IgD-negative memory B cell (primary cell): ENCODE data around the gene RAB43. TPM values are rescaled to one million over a fixed set of nuclear protein-coding genes. Genes with fewer than 3 reads are reported as not detected.

Source experiments
- H3K27ac Mint-ChIP-seq, 3 donors: one replicate each; pipeline ENCODE4 v1.8.0; 2020 to 2022; ENCODE audit warnings: mild to moderate bottlenecking in 3 of 3, mixed read lengths in 3 of 3, moderate library complexity in 1 of 3
- H3K27me3 Mint-ChIP-seq: one replicate; pipeline ENCODE4 v1.8.0; 2021; ENCODE audit warnings: mixed read lengths
- H3K36me3 Mint-ChIP-seq: one replicate; pipeline ENCODE4 v1.8.0; 2020; ENCODE audit warnings: mild to moderate bottlenecking, mixed read lengths
- H3K4me1 Mint-ChIP-seq, 3 donors: one replicate each; pipeline ENCODE4 v1.8.0; 2020 to 2022; ENCODE audit warnings: mixed read lengths in 3 of 3, mild to moderate bottlenecking in 1 of 3
- H3K4me3 Mint-ChIP-seq, 4 donors: one replicate each; pipeline ENCODE4 v1.8.0; 2020 to 2022; ENCODE audit warnings: mild to moderate bottlenecking in 4 of 4, mixed read lengths in 4 of 4, moderate library complexity in 3 of 4
- H3K9me3 Mint-ChIP-seq, 3 donors: one replicate each; pipeline ENCODE4 v1.8.0; 2020 to 2021; ENCODE audit warnings: mixed read lengths in 3 of 3, mild to moderate bottlenecking in 1 of 3
- polyA plus RNA-seq: library from polyadenylated mRNA; unstranded; fragments of 300-500 nt; fragmentation: Illumina TruSeq; gene quantifications from one replicate; pipeline ENCODE4 v1.2.3, GENCODE V29; 2021

Gene RAB43
- polyA plus RNA-seq, 1 donor from 2014 or later = 3.9 TPM

GRCh38 chr3:129050556-129051295, 70.9 kb downstream of the RAB43 start:
- H3K4me3 Mint-ChIP-seq = no peak overlapping the region
- peaks cover 0 to 5% (median 0%) of the 10 kb centered on the region in 3 donors for H3K4me1 Mint-ChIP-seq
- H3K36me3 Mint-ChIP-seq = no peaks in the 10 kb centered on the region
- H3K27me3 Mint-ChIP-seq = peaks cover 7% of the 10 kb centered on the region
- H3K27ac Mint-ChIP-seq = no peak overlapping the region
- peaks cover 4 to 5% (median 5%) of the 10 kb centered on the region in 3 donors for H3K9me3 Mint-ChIP-seq

GRCh38 chr3:129047553-129047839, 74.1 kb downstream of the RAB43 start:
- H3K4me3 Mint-ChIP-seq = no peak overlapping the region

GRCh38 chr3:129046732-129047552, 74.7 kb downstream of the RAB43 start:
- H3K4me1 Mint-ChIP-seq = peaks cover 0 to 2% (median 0%) of the 10 kb centered on the region in 3 donors
- H3K9me3 Mint-ChIP-seq = peaks cover 12 to 19% (median 16%) of the 10 kb centered on the region in 3 donors
- H3K27me3 Mint-ChIP-seq = peaks cover 19% of the 10 kb centered on the region
- H3K4me3 Mint-ChIP-seq = no peak overlapping the region
- peaks cover 8% of the 10 kb centered on the region for H3K36me3 Mint-ChIP-seq
- peak overlapping the region in 1 of 3 donors; percentile 91 for H3K27ac Mint-ChIP-seq

More at GRCh38 chr3:129047553-129047839, 74.1 kb downstream of the RAB43 start:
- peaks cover 8% of the 10 kb centered on the region for H3K36me3 Mint-ChIP-seq
- H3K9me3 Mint-ChIP-seq = peaks cover 9 to 13% (median 13%) of the 10 kb centered on the region in 3 donors
- H3K27me3 Mint-ChIP-seq = peaks cover 14% of the 10 kb centered on the region
- peak overlapping the region in 1 of 3 donors; percentile 91 for H3K27ac Mint-ChIP-seq
- peaks cover 0 to 2% (median 0%) of the 10 kb centered on the region in 3 donors for H3K4me1 Mint-ChIP-seq

- Mint-ChIP-seq H3K4me3 (no peak overlapping the region), H3K27ac (no peak overlapping the region), H3K36me3 (peaks cover 8% of the 10 kb centered on the region)
Measured at GRCh38 chr3:129046037-129046731, 75.4 kb downstream of the RAB43 start.

GRCh38 chr3:129045675-129046036, 75.9 kb downstream of the RAB43 start:
- H3K9me3 Mint-ChIP-seq = peaks cover 12 to 19% (median 18%) of the 10 kb centered on the region in 3 donors
- peaks cover 0 to 2% (median 0%) of the 10 kb centered on the region in 3 donors for H3K4me1 Mint-ChIP-seq
- H3K27me3 Mint-ChIP-seq = peaks cover 24% of the 10 kb centered on the region
- H3K4me3 Mint-ChIP-seq = peak overlapping the region in 1 of 4 donors; percentile 21
- H3K36me3 Mint-ChIP-seq = peaks cover 8% of the 10 kb centered on the region
- H3K27ac Mint-ChIP-seq = no peak overlapping the region

More at GRCh38 chr3:129046037-129046731, 75.4 kb downstream of the RAB43 start:
- Mint-ChIP-seq H3K4me1 (peaks cover 0 to 2% (median 0%) of the 10 kb centered on the region in 3 donors), H3K9me3 (peaks cover 12 to 19% (median 18%) of the 10 kb centered on the region in 3 donors), H3K27me3 (peaks cover 23% of the 10 kb centered on the region)

GRCh38 chr3:129040579-129041300, 80.9 kb downstream of the RAB43 start:
- H3K27me3 Mint-ChIP-seq = peaks cover 37% of the 10 kb centered on the region
- no peak overlapping the region for H3K27ac Mint-ChIP-seq
- peaks cover 8 to 14% (median 14%) of the 10 kb centered on the region in 3 donors for H3K9me3 Mint-ChIP-seq
- H3K4me1 Mint-ChIP-seq = peaks cover 0 to 2% (median 2%) of the 10 kb centered on the region in 3 donors
- peaks cover 8% of the 10 kb centered on the region for H3K36me3 Mint-ChIP-seq
- H3K4me3 Mint-ChIP-seq = no peak overlapping the region

- Mint-ChIP-seq H3K9me3 (peaks cover 6 to 14% (median 14%) of the 10 kb centered on the region in 3 donors), H3K4me1 (peaks cover 0 to 2% (median 0%) of the 10 kb centered on the region in 3 donors), H3K27me3 (peaks cover 36% of the 10 kb centered on the region), H3K4me3 (no peak overlapping the region), H3K36me3 (peaks cover 8% of the 10 kb centered on the region), H3K27ac (no peak overlapping the region)
Measured at GRCh38 chr3:129040039-129040336, 81.6 kb downstream of the RAB43 start.

GRCh38 chr3:129039271-129040038, 82.1 kb downstream of the RAB43 start:
- peaks cover 0 to 2% (median 0%) of the 10 kb centered on the region in 3 donors for H3K4me1 Mint-ChIP-seq
- peaks cover 33% of the 10 kb centered on the region for H3K27me3 Mint-ChIP-seq
- H3K4me3 Mint-ChIP-seq = no peak overlapping the region
- peaks cover 6 to 14% (median 11%) of the 10 kb centered on the region in 3 donors for H3K9me3 Mint-ChIP-seq
- H3K36me3 Mint-ChIP-seq = peaks cover 4% of the 10 kb centered on the region
- peak overlapping the region in 1 of 3 donors; percentile 48 for H3K27ac Mint-ChIP-seq

GRCh38 chr3:129038121-129038855, 83.3 kb downstream of the RAB43 start:
- H3K4me3 Mint-ChIP-seq = peak overlapping the region in 1 of 4 donors; percentile 17
- no peak overlapping the region for H3K27ac Mint-ChIP-seq
- peaks cover 33% of the 10 kb centered on the region for H3K27me3 Mint-ChIP-seq
- no peaks in the 10 kb centered on the region for H3K36me3 Mint-ChIP-seq
- peaks cover 0 to 2% (median 0%) of the 10 kb centered on the region in 3 donors for H3K4me1 Mint-ChIP-seq
- H3K9me3 Mint-ChIP-seq = peaks cover 6 to 8% (median 6%) of the 10 kb centered on the region in 3 donors

Other genes starting within 250 kb of the RAB43 start
- 14.2 TPM for gene ACAD9, start 242.2 kb downstream of the RAB43 start, polyA plus RNA-seq
- not detected for gene CFAP92, start 127.7 kb downstream of the RAB43 start, polyA plus RNA-seq
- gene EFCC1, start 120.5 kb downstream of the RAB43 start, polyA plus RNA-seq = not detected
- gene GP9, start 61.0 kb downstream of the RAB43 start, polyA plus RNA-seq = 4.3 TPM
- 71.9 TPM for gene ISY1, start 39.3 kb upstream of the RAB43 start, polyA plus RNA-seq
- gene CNBP, start 62.1 kb upstream of the RAB43 start, polyA plus RNA-seq = 790 TPM
- gene COPG1, start 127.8 kb upstream of the RAB43 start, polyA plus RNA-seq = 52.9 TPM
- gene HMCES, start 157.1 kb upstream of the RAB43 start, polyA plus RNA-seq = 40.1 TPM